Smooth muscle cell (in vitro differentiated cells): ENCODE results near the gene ARGFX. TPM values are rescaled to one million over a fixed set of nuclear protein-coding genes. Genes with fewer than 3 reads are reported as not detected.

ENCODE experiments used
- DNase-seq: peaks from one replicate; lab custom pipeline; 2025; ENCODE audit not compliant: unreplicated experiment; lab: John Stamatoyannopoulos, UW
- H2AFZ ChIP-seq: fragments of 200-600 bp; sonication (generic); 2 replicates; pipeline ENCODE4 v1.6.0; 2016; ENCODE audit warnings: antibody characterized with exemption, low read depth, mild to moderate bottlenecking
- H3F3A ChIP-seq: fragments of 200-600 bp; sonication (generic); 2 replicates; pipeline ENCODE4 v1.6.0; 2017; ENCODE audit warnings: antibody characterized with exemption, low read depth
- H3K27ac ChIP-seq: fragments of 200-600 bp; sonication (generic); 2 replicates; pipeline ENCODE4 v1.5.1; 2016; ENCODE audit warnings: low read depth, mild to moderate bottlenecking
- H3K27me3 ChIP-seq: fragments of 200-600 bp; sonication (generic); 2 replicates; pipeline ENCODE4 v1.6.1; 2016; ENCODE audit warnings: low read depth, mild to moderate bottlenecking
- H3K36me3 ChIP-seq: fragments of 200-600 bp; sonication (generic); 2 replicates; pipeline ENCODE4 v1.5.1; 2016; ENCODE audit warnings: low read depth
- H3K4me1 ChIP-seq: fragments of 200-600 bp; sonication (generic); 2 replicates; pipeline ENCODE4 v1.5.1; 2016; ENCODE audit warnings: low read depth
- H3K4me2 ChIP-seq: fragments of 200-600 bp; sonication (generic); 2 replicates; pipeline ENCODE4 v1.6.0; 2016; ENCODE audit warnings: mild to moderate bottlenecking
- H3K4me3 ChIP-seq: fragments of 200-600 bp; sonication (generic); 2 replicates; pipeline ENCODE4 v1.5.1; 2016; ENCODE audit warnings: mild to moderate bottlenecking
- H3K79me2 ChIP-seq: fragments of 200-600 bp; sonication (generic); 2 replicates; pipeline ENCODE4 v1.6.0; 2016; ENCODE audit warnings: low read depth, mild to moderate bottlenecking
- H3K9ac ChIP-seq: fragments of 200-600 bp; sonication (generic); 2 replicates; pipeline ENCODE4 v1.6.0; 2016; ENCODE audit warnings: low read depth
- H3K9me3 ChIP-seq: fragments of 200-600 bp; sonication (generic); replicated peaks from 2 replicates; pipeline ENCODE4 v1.5.1; 2016; ENCODE audit warnings: low read depth
- H4K20me1 ChIP-seq: fragments of 200-600 bp; sonication (generic); 2 replicates; pipeline ENCODE4 v1.6.0; 2016; ENCODE audit warnings: low read depth
- CTCF ChIP-seq: fragments of 200-600 bp; sonication (generic); IDR thresholded peaks from 2 replicates; pipeline ENCODE4 v1.5.1; 2017; ENCODE audit warnings: borderline replicate concordance, mild to moderate bottlenecking, antibody characterized with exemption; ENCODE audit not compliant: insufficient read depth, poor library complexity, severe bottlenecking
- WGBS: methylation state at CpG from one replicate; pipeline ENCODE4 v1.1.7; 2016; ENCODE audit warnings: low lambda C conversion rate; 5-methylcytosine and 5-hydroxymethylcytosine counted together
- polyA plus RNA-seq: library from polyadenylated mRNA; unstranded; fragments of >200 nt; fragmentation: Nextera tagmentation; extraction: Ambion mirVana; gene quantifications from 2 replicates; pipeline ENCODE4 v1.2.1, GENCODE V29; 2016
- total RNA-seq: library from RNA; depleted of rRNA; stranded (reverse); fragments of >200 nt; gene quantifications from 2 replicates; pipeline ENCODE4 v1.2.3, GENCODE V29; 2014

The ARGFX gene
- total and polyA plus RNA-seq, 2 experiments from 2014 or later: not detected

GRCh38 chr3:121531269-121531668, 36.5 kb upstream of the ARGFX start:
- no peak overlapping the region for H3K27ac ChIP-seq
- H3K27me3 ChIP-seq: no peaks in the 10 kb centered on the region
- H3K36me3 ChIP-seq: no peaks in the 10 kb centered on the region
- DNase-seq: no peak
- H4K20me1 ChIP-seq: no peaks in the 10 kb centered on the region
- H3K4me3 ChIP-seq: no peak overlapping the region
- no peaks in the 10 kb centered on the region for H3F3A ChIP-seq
- H3K4me1 ChIP-seq: no peaks in the 10 kb centered on the region
- H2AFZ ChIP-seq: no peak overlapping the region
- no peak overlapping the region for H3K4me2 ChIP-seq
- no peak for TF ChIP-seq CTCF
- H3K9ac ChIP-seq: no peak overlapping the region
- H3K79me2 ChIP-seq: no peaks in the 10 kb centered on the region
- no peaks in the 10 kb centered on the region for H3K9me3 ChIP-seq

- no peaks in the 10 kb centered on the region for H3K27me3 ChIP-seq
- TF ChIP-seq CTCF: no peak
- H3K79me2 ChIP-seq: peaks cover 10% of the 10 kb centered on the region
- no peak for DNase-seq
- no peak overlapping the region for H3K4me3 ChIP-seq
- H3K36me3 ChIP-seq: no peaks in the 10 kb centered on the region
- no peaks in the 10 kb centered on the region for H3F3A ChIP-seq
- H4K20me1 ChIP-seq: no peaks in the 10 kb centered on the region
- H2AFZ ChIP-seq: no peak overlapping the region
- H3K4me2 ChIP-seq: no peak overlapping the region
- H3K27ac ChIP-seq: no peak overlapping the region
- H3K4me1 ChIP-seq: peaks cover 7% of the 10 kb centered on the region
- H3K9me3 ChIP-seq: no peaks in the 10 kb centered on the region
- no peak overlapping the region for H3K9ac ChIP-seq
Measured at GRCh38 chr3:121542924-121543323, 24.8 kb upstream of the ARGFX start.

- DNase-seq: no peak
- Histone ChIP-seq H3K27me3 (no peaks in the 10 kb centered on the region), H3K4me1 (peaks cover 7% of the 10 kb centered on the region), H2AFZ (peak overlapping the region; percentile 100), H3K27ac (no peak overlapping the region), H4K20me1 (no peaks in the 10 kb centered on the region), H3K9me3 (no peaks in the 10 kb centered on the region), H3K4me2 (peak overlapping the region; percentile 97), H3K79me2 (peaks cover 10% of the 10 kb centered on the region), H3K36me3 (no peaks in the 10 kb centered on the region), H3K4me3 (peak overlapping the region; percentile 76), H3K9ac (peak overlapping the region; percentile 66), H3F3A (no peaks in the 10 kb centered on the region)
- WGBS: 7% methylated on average over 18 of the region's 18 CpGs
- TF ChIP-seq CTCF: no peak
Measured at GRCh38 chr3:121545049-121545573, 22.6 kb upstream of the ARGFX start.
